Neural progenitor cell (in vitro differentiated cells): ENCODE results near the gene OR6X1.

ENCODE experiments used
- CTCF ChIP-seq: fragments of 200-600 bp; sonication (generic); IDR thresholded peaks from 2 replicates; pipeline ENCODE4 v1.5.1; 2017; ENCODE audit warnings: antibody characterized with exemption, mild to moderate bottlenecking
- EZH2 ChIP-seq: fragments of 200-600 bp; sonication (generic); IDR thresholded peaks from 2 replicates; pipeline ENCODE4 v1.6.1; 2017; ENCODE audit warnings: antibody characterized with exemption, mild to moderate bottlenecking, moderate library complexity
- EZH2phosphoT487 ChIP-seq: fragments of 200-600 bp; sonication (generic); IDR thresholded peaks from 2 replicates; pipeline ENCODE4 v1.6.1; 2017; ENCODE audit warnings: antibody characterized with exemption

- TF ChIP-seq EZH2 = no peak
- no peak for TF ChIP-seq CTCF
- TF ChIP-seq EZH2phosphoT487 = no peak
These were observed 3.7 kb upstream of the OR6X1 start for GRCh38 chr11:123757976-123758375.
